Kidney (tissue), 14 donors: ENCODE measurements around the gene ANO6. TPM values are rescaled to one million over a fixed set of nuclear protein-coding genes. Genes with fewer than 3 reads are reported as not detected.

Source experiments
- DNase-seq, 5 donors: peaks; one replicate each; pipeline ENCODE4 v3.0.0-alpha.2; 2013 to 2020
- FAIRE-seq: peaks from 2 replicates; lab custom pipeline; 2012; peaks lifted over from hg19 to GRCh38; lab: Jason Lieb, UNC
- H3K27ac ChIP-seq, 2 donors: one replicate each; pipeline ENCODE4 v1.7.0; 2013; ENCODE audit warnings: low read depth in 2 of 2, low read length in 2 of 2, inconsistent platforms in 1 of 2
- H3K27me3 ChIP-seq: one replicate; pipeline ENCODE4 v1.7.1; 2013; ENCODE audit warnings: low read length, inconsistent platforms; ENCODE audit not compliant: control insufficient read depth, insufficient read depth
- H3K36me3 ChIP-seq, 3 donors: one replicate each; pipeline versions ENCODE4 v1.7.0 to v1.7.1; 2013; ENCODE audit warnings: low read length in 3 of 3, control low read depth in 1 of 3, inconsistent platforms in 1 of 3; ENCODE audit not compliant: insufficient read depth in 3 of 3, control insufficient read depth in 2 of 3
- H3K4me1 ChIP-seq, 3 donors: one replicate each; pipeline versions ENCODE4 v1.7.0 to v1.7.1; 2013; ENCODE audit warnings: low read length in 3 of 3, inconsistent platforms in 1 of 3, low read depth in 1 of 3; ENCODE audit not compliant: control insufficient read depth in 2 of 3, insufficient read depth in 2 of 3
- H3K4me3 ChIP-seq, 3 donors: one replicate each; pipeline versions ENCODE4 v1.7.0 to v1.8.1; 2013; ENCODE audit warnings: low read length in 3 of 3, control low read depth in 1 of 3, inconsistent platforms in 1 of 3
- H3K9ac ChIP-seq, 3 donors: one replicate each; pipeline versions ENCODE4 v1.7.0 to v1.7.1; 2013; ENCODE audit warnings: low read length in 3 of 3, control low read depth in 1 of 3, inconsistent platforms in 1 of 3
- H3K9me3 ChIP-seq, 3 donors: one replicate each; pipeline versions ENCODE4 v1.7.0 to v1.7.1; 2013; ENCODE audit warnings: low read length in 3 of 3, control low read depth in 1 of 3, inconsistent platforms in 1 of 3; ENCODE audit not compliant: control insufficient read depth in 2 of 3, insufficient read depth in 1 of 3
- CTCF ChIP-seq: IDR thresholded peaks from 3 replicates; pipeline ENCODE4 v1.5.1; 2012; ENCODE audit warnings: mild to moderate bottlenecking, moderate library complexity, borderline replicate concordance; ENCODE audit not compliant: insufficient read depth; ENCODE audit errors: extremely low read depth
- intact Hi-C: fragments of 100-400 bp; cut with DNase I; formaldehyde crosslinking; loops from one replicate; pipeline ENCODE4 v1.11.1; 2022
- polyA plus RNA-seq: library from polyadenylated mRNA; stranded (reverse); fragments of 350-450 nt; fragmentation: Illumina TruSeq; extraction: RNeasy Lipid Tissue Mini Kit (QIAGEN cat#74804); gene quantifications from one replicate; pipeline ENCODE4 v1.2.3, GENCODE V29; 2014; ENCODE audit warnings: low read depth, low replicate concordance; ENCODE audit not compliant: insufficient read depth
- total RNA-seq: library from RNA; stranded (reverse); fragmentation: NEBNext Ultra II Directional; extraction: Animal tissue kit (Norgen Biotek cat#: 25700); gene quantifications from one replicate; pipeline ENCODE4 v1.2.1, GENCODE V29; 2021
- donor health status: control.
- donor health status: control.
- donor health status: control.
- donor health status: control.
- donor health status: control.
- donor health status: DM: yes; HTN: yes; CAD: no.
- donor health status: Normal renal cell carcinoma (clear cell type).

Gene ANO6
- total and polyA plus RNA-seq, 2 donors from 2014 or later, result 17.2 to 46.3 TPM

- FAIRE-seq (no peak), DNase-seq (no peak)
- no peak overlapping the region for H3K4me3 ChIP-seq
- no peak for TF ChIP-seq CTCF
- H3K9ac ChIP-seq, result no peak overlapping the region
- no peak overlapping the region for H3K27ac ChIP-seq
- intact Hi-C loops, result no loop called here
- H3K9me3 ChIP-seq, result no peaks in the 10 kb centered on the region
- peaks cover 0 to 10% (median 3%) of the 10 kb centered on the region in 3 donors for H3K4me1 ChIP-seq
- no peaks in the 10 kb centered on the region for H3K27me3 ChIP-seq
- H3K36me3 ChIP-seq, result peaks cover 0 to 2% (median 0%) of the 10 kb centered on the region in 3 donors
Measured at GRCh38 chr12:45279931-45280830, 64.3 kb downstream of the ANO6 start.

- no peak overlapping the region for H3K9ac ChIP-seq
- no peak for FAIRE-seq
- H3K4me1 ChIP-seq, result peaks cover 0 to 10% (median 3%) of the 10 kb centered on the region in 3 donors
- H3K27me3 ChIP-seq, result no peaks in the 10 kb centered on the region
- H3K27ac ChIP-seq, result no peak overlapping the region
- no peak for TF ChIP-seq CTCF
- H3K36me3 ChIP-seq, result no peaks in the 10 kb centered on the region
- no peak for DNase-seq
- intact Hi-C loops, result no loop called here
- H3K4me3 ChIP-seq, result no peak overlapping the region
- H3K9me3 ChIP-seq, result no peaks in the 10 kb centered on the region
Measured at GRCh38 chr12:45281994-45282393, 66.1 kb downstream of the ANO6 start.

GRCh38 chr12:45282411-45282810 is 66.5 kb downstream of the ANO6 start:
- no peak for FAIRE-seq

More at GRCh38 chr12:45282411-45282810, 66.5 kb downstream of the ANO6 start:
- intact Hi-C loops, result no loop called here
- Histone ChIP-seq H3K4me3 (no peak overlapping the region), H3K36me3 (no peaks in the 10 kb centered on the region), H3K4me1 (peaks cover 0 to 10% (median 3%) of the 10 kb centered on the region in 3 donors), H3K27me3 (no peaks in the 10 kb centered on the region), H3K27ac (no peak overlapping the region), H3K9me3 (no peaks in the 10 kb centered on the region), H3K9ac (no peak overlapping the region)
- DNase-seq, result no peak
- no peak for TF ChIP-seq CTCF
